Measurements from ENCODE around the gene TRIM62.

- TF ChIP-seq POLR2A (IDR thresholded peaks at IDR 0.05): no peak
- TF ChIP-seq CTCF (IDR thresholded peaks at IDR 0.05): no peak
Observed at GRCh38 chr1:33188572-33189275, 6.9 kb upstream of the TRIM62 start.

Data from heart left ventricle (tissue), 13 donors.